DND-41 (cell line): Measurements from ENCODE around the gene EFCAB9.

ENCODE experiments used
- ATAC-seq: fragments of 200-7000 bp; cut with Tn5 transposase; 3 replicates; pipeline ENCODE4 v1.9.1; 2021; ENCODE audit warnings: low read depth; ENCODE audit not compliant: insufficient read depth
- DNase-seq: peaks from one replicate; pipeline ENCODE4 v3.0.0-alpha.2; 2020
- H2AFZ ChIP-seq: 2 replicates; pipeline ENCODE4 v1.6.0; 2012; ENCODE audit warnings: low read depth, low read length
- H3K27ac ChIP-seq: 2 replicates; pipeline ENCODE4 v1.5.1; 2012; ENCODE audit warnings: low read length, inconsistent platforms
- H3K27me3 ChIP-seq: fragments of 200-600 bp; sonication (generic); 2 replicates; pipeline ENCODE4 v1.6.0; 2012; ENCODE audit warnings: low read length, mild to moderate bottlenecking, inconsistent platforms; ENCODE audit not compliant: insufficient read depth, poor library complexity
- H3K36me3 ChIP-seq: 2 replicates; pipeline ENCODE4 v1.5.1; 2012; ENCODE audit warnings: low read length, inconsistent platforms; ENCODE audit not compliant: insufficient read depth
- H3K4me1 ChIP-seq: 2 replicates; pipeline ENCODE4 v1.5.1; 2012; ENCODE audit warnings: mild to moderate bottlenecking, low read length; ENCODE audit not compliant: insufficient read depth
- H3K4me2 ChIP-seq: 2 replicates; pipeline ENCODE4 v1.6.0; 2012; ENCODE audit warnings: mild to moderate bottlenecking, moderate library complexity, low read length, inconsistent platforms; ENCODE audit not compliant: insufficient read depth
- H3K4me3 ChIP-seq, 2 experiments: fragments of 200-600 bp in 1 of 2; shearing (Covaris generic) in 1 of 2; 2 replicates each; pipeline ENCODE4 v1.5.1; 2012 to 2016; ENCODE audit warnings: inconsistent platforms in 2 of 2, low read length in 2 of 2, mild to moderate bottlenecking in 2 of 2, low read depth in 1 of 2, moderate library complexity in 1 of 2
- H3K79me2 ChIP-seq: 2 replicates; pipeline ENCODE4 v1.6.0; 2012; ENCODE audit warnings: low read length, inconsistent platforms; ENCODE audit not compliant: insufficient read depth
- H3K9ac ChIP-seq: 2 replicates; pipeline ENCODE4 v1.6.0; 2012; ENCODE audit warnings: low read depth, mild to moderate bottlenecking, inconsistent platforms, low read length, moderate library complexity
- H3K9me3 ChIP-seq: 2 replicates; pipeline ENCODE4 v1.5.1; 2012; ENCODE audit warnings: low read length, moderate library complexity, mild to moderate bottlenecking, inconsistent platforms; ENCODE audit not compliant: insufficient read depth, severe bottlenecking
- H4K20me1 ChIP-seq: 2 replicates; pipeline ENCODE4 v1.6.0; 2012; ENCODE audit warnings: low read length; ENCODE audit not compliant: insufficient read depth
- CTCF ChIP-seq: IDR thresholded peaks from 2 replicates; pipeline ENCODE4 v1.5.1; 2012; ENCODE audit warnings: borderline replicate concordance, low read length, moderate library complexity, mild to moderate bottlenecking; ENCODE audit not compliant: poor library complexity, severe bottlenecking; ENCODE audit errors: extremely low read depth
- EZH2 ChIP-seq: IDR thresholded peaks from 3 replicates; pipeline ENCODE4 v1.6.1; 2012; ENCODE audit warnings: borderline replicate concordance, low read depth, mild to moderate bottlenecking, moderate library complexity, low read length, inconsistent platforms; ENCODE audit not compliant: severe bottlenecking

EFCAB9 gene

DNA sequence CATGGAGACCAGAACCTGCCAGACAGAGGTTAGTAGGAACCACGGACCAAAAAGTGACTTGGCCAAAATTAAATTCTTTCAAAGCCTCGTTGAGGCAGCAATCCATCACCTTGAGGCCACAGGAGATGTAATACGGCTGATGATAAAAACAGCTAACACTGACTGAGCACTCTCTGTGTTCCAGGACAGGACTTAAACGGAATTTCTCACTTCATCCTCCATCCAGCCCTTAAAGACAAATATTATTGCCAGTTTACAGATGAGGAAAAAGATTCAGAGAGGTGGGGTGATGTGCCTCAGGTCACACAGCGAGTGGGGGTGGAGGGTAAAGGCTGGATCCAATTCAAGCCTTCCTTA lies 31.0 kb upstream of the EFCAB9 start:
- DNase-seq (no peak), ATAC-seq (no peak)
- Histone ChIP-seq H3K4me3 (no peak overlapping the region), H2AFZ (no peak overlapping the region), H4K20me1 (peaks cover 25% of the 10 kb centered on the region), H3K4me2 (no peak overlapping the region), H3K79me2 (peaks cover 25% of the 10 kb centered on the region), H3K9ac (no peak overlapping the region), H3K27me3 (no peaks in the 10 kb centered on the region), H3K9me3 (no peaks in the 10 kb centered on the region), H3K4me1 (no peaks in the 10 kb centered on the region), H3K36me3 (no peaks in the 10 kb centered on the region; the same call in 1 of the 2 replicates), H3K27ac (no peak overlapping the region)
- TF ChIP-seq CTCF: no peak
- no peak for TF ChIP-seq EZH2

GRCh38 chr5:172163346-172163745 lies 30.6 kb upstream of the EFCAB9 start:
- no peak overlapping the region for H3K4me2 ChIP-seq
- DNase-seq (no peak), ATAC-seq (no peak)
- H3K36me3 ChIP-seq: no peaks in the 10 kb centered on the region; the same call in 1 of the 2 replicates
- TF ChIP-seq EZH2 (no peak), CTCF (no peak)
- no peak overlapping the region for H3K27ac ChIP-seq
- peaks cover 29% of the 10 kb centered on the region for H3K79me2 ChIP-seq
- H2AFZ ChIP-seq: no peak overlapping the region
- no peaks in the 10 kb centered on the region for H3K9me3 ChIP-seq
- no peaks in the 10 kb centered on the region for H3K4me1 ChIP-seq
- no peaks in the 10 kb centered on the region for H3K27me3 ChIP-seq
- H3K9ac ChIP-seq: no peak overlapping the region
- H3K4me3 ChIP-seq: no peak overlapping the region
- peaks cover 29% of the 10 kb centered on the region for H4K20me1 ChIP-seq

DNA sequence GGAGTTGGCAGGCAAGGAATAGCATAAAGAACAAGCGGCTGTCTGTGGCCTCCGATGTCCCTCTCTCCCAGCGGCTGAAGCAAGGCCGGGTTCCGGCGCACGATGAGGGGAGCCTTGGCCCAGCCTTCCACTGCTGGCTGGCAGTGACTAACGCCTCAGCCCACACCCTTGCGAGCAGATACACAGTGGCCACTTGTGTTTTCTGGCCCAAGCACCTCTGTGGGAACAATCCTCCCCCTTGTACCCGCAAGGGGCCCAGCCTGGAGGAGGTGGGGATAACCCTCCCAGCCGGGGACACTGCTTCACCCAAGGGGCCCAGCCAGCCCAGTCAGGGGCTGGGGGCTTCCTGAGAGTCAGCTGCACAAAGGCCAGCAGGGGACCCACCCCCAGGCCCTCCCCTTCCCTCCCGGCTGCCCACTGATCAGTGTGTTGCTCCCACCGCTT lies 29.2 kb upstream of the EFCAB9 start:
- DNase-seq: no peak
- no peak overlapping the region for H3K27ac ChIP-seq
- no peak overlapping the region for H3K9ac ChIP-seq
- no peak overlapping the region for H3K4me2 ChIP-seq
- peaks cover 34% of the 10 kb centered on the region for H4K20me1 ChIP-seq
- H3K27me3 ChIP-seq: no peaks in the 10 kb centered on the region
- H3K36me3 ChIP-seq: no peaks in the 10 kb centered on the region; the same call in 1 of the 2 replicates
- no peak overlapping the region for H3K4me3 ChIP-seq
- H3K79me2 ChIP-seq: peaks cover 38% of the 10 kb centered on the region
- no peaks in the 10 kb centered on the region for H3K9me3 ChIP-seq
- TF ChIP-seq CTCF: no peak
- no peak for TF ChIP-seq EZH2
- ATAC-seq: no peak
- H3K4me1 ChIP-seq: no peaks in the 10 kb centered on the region
- H2AFZ ChIP-seq: no peak overlapping the region

DNA sequence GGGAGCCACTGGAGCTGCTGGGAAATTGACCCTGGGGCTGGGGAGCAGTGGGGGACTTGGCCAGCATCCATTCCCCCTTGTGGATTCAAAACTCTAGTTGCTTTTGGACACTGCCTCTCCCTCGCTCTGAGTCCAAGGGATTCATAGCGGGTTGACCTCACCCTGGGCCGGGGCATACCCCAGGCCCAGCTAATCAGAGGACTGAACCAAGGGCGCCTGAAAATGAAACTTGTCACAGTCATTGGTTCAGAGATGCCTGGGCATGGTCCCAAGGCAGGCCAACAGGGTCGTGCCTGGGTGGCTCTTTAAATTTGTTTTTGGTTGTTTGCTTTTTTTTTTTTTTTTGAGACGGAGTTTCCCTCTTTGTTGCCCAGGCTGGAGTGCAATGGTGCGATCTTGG lies 28.5 kb upstream of the EFCAB9 start:
- H4K20me1 ChIP-seq: peaks cover 34% of the 10 kb centered on the region
- DNase-seq (no peak), ATAC-seq (no peak)
- H3K4me2 ChIP-seq: no peak overlapping the region
- no peaks in the 10 kb centered on the region; the same call in 1 of the 2 replicates for H3K36me3 ChIP-seq
- H2AFZ ChIP-seq: no peak overlapping the region
- no peaks in the 10 kb centered on the region for H3K9me3 ChIP-seq
- H3K4me3 ChIP-seq: no peak overlapping the region
- H3K4me1 ChIP-seq: no peaks in the 10 kb centered on the region
- H3K27me3 ChIP-seq: no peaks in the 10 kb centered on the region
- H3K9ac ChIP-seq: no peak overlapping the region
- H3K27ac ChIP-seq: no peak overlapping the region
- peaks cover 38% of the 10 kb centered on the region for H3K79me2 ChIP-seq
- TF ChIP-seq EZH2 (no peak), CTCF (no peak)
